Measurements from ENCODE around the gene SHISA6. TPM values are rescaled to one million over a fixed set of nuclear protein-coding genes. Genes with fewer than 3 reads are reported as not detected.

SHISA6 gene
- total RNA-seq, 1 experiment from 2014 or later = not detected

DNA sequence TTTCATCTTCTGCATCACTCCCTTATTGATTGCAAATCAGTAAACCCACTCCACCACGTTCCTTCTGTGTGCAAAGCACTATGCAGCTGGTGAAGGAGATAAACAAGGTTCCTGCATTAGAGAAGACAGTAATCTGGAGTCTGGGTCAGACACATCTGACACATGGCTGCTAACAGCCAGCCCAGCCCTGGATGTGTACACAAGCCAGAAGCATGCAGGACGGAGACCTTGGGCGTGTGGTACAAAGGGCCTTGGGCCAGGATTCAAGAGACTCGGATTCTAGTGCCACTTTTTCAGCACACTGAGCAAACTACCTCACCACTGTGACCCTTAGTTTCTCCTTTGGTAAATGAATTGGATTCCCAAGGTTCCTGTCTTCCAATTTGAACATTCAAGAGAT, 270.7 kb downstream of the SHISA6 start:
- intact Hi-C loops (cut with micrococcal nuclease; ENCODE audit: unreplicated experiment) (no loop called here), in situ Hi-C loops (cut with HindIII; ENCODE audit: low pct_unique_long_range_greater_than_20kb, low sequenced_read_pairs) (no loop called here)
- Histone ChIP-seq H3K27ac (ENCODE audit: low read length) (no peak overlapping the region), H3K36me3 (ENCODE audit: control insufficient read depth, insufficient read depth, low read length) (no peaks in the 10 kb centered on the region), H3K4me3 (ENCODE audit: low read depth in 2 of 2, low read length in 2 of 2) (no peak overlapping the region), H3K9me3 (ENCODE audit: control insufficient read depth, insufficient read depth, low read depth, low read length) (no peaks in the 10 kb centered on the region), H3K27me3 (ENCODE audit: control insufficient read depth, insufficient read depth, low read length) (no peaks in the 10 kb centered on the region), H3K4me1 (ENCODE audit: control insufficient read depth, insufficient read depth, low read length) (no peaks in the 10 kb centered on the region)
- TF ChIP-seq SIN3A (IDR thresholded peaks at IDR 0.05; ENCODE audit: borderline replicate concordance, insufficient read depth, low read depth, low read length) (no peak), POLR2AphosphoS5 (IDR thresholded peaks at IDR 0.05; ENCODE audit: low read depth, low read length) (no peak), TCF7L2 (IDR thresholded peaks at IDR 0.05; ENCODE audit: low read depth, low read length) (no peak)
- TF ChIP-seq, protein P1, sequence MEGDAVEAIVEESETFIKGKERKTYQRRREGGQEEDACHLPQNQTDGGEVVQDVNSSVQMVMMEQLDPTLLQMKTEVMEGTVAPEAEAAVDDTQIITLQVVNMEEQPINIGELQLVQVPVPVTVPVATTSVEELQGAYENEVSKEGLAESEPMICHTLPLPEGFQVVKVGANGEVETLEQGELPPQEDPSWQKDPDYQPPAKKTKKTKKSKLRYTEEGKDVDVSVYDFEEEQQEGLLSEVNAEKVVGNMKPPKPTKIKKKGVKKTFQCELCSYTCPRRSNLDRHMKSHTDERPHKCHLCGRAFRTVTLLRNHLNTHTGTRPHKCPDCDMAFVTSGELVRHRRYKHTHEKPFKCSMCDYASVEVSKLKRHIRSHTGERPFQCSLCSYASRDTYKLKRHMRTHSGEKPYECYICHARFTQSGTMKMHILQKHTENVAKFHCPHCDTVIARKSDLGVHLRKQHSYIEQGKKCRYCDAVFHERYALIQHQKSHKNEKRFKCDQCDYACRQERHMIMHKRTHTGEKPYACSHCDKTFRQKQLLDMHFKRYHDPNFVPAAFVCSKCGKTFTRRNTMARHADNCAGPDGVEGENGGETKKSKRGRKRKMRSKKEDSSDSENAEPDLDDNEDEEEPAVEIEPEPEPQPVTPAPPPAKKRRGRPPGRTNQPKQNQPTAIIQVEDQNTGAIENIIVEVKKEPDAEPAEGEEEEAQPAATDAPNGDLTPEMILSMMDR (IDR thresholded peaks at IDR 0.05) = no peak
- TF ChIP-seq, protein P2, sequence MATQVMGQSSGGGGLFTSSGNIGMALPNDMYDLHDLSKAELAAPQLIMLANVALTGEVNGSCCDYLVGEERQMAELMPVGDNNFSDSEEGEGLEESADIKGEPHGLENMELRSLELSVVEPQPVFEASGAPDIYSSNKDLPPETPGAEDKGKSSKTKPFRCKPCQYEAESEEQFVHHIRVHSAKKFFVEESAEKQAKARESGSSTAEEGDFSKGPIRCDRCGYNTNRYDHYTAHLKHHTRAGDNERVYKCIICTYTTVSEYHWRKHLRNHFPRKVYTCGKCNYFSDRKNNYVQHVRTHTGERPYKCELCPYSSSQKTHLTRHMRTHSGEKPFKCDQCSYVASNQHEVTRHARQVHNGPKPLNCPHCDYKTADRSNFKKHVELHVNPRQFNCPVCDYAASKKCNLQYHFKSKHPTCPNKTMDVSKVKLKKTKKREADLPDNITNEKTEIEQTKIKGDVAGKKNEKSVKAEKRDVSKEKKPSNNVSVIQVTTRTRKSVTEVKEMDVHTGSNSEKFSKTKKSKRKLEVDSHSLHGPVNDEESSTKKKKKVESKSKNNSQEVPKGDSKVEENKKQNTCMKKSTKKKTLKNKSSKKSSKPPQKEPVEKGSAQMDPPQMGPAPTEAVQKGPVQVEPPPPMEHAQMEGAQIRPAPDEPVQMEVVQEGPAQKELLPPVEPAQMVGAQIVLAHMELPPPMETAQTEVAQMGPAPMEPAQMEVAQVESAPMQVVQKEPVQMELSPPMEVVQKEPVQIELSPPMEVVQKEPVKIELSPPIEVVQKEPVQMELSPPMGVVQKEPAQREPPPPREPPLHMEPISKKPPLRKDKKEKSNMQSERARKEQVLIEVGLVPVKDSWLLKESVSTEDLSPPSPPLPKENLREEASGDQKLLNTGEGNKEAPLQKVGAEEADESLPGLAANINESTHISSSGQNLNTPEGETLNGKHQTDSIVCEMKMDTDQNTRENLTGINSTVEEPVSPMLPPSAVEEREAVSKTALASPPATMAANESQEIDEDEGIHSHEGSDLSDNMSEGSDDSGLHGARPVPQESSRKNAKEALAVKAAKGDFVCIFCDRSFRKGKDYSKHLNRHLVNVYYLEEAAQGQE (IDR thresholded peaks at IDR 0.05; ENCODE audit: insufficient read depth in 1 of 2, low read depth in 2 of 2, low read length in 1 of 2) = no peak
- DNase-seq (ENCODE audit: low read depth, low spot score) (no peak), ATAC-seq (no peak)
- ChIA-PET POLR2A (no interaction called here), CTCF (interaction anchor here (0.6 kb wide), 1 partner anchor 382 kb away, joined by 3 read pairs; no protein-coding TSS in a partner anchor)
- no TSS peak for BruUV-seq (replicated peaks)

- ATAC-seq (no peak), DNase-seq (ENCODE audit: low read depth, low spot score) (no peak)
- Histone ChIP-seq H3K9me3 (ENCODE audit: control insufficient read depth, insufficient read depth, low read depth, low read length) (no peaks in the 10 kb centered on the region), H3K4me1 (ENCODE audit: control insufficient read depth, insufficient read depth, low read length) (no peaks in the 10 kb centered on the region), H3K27ac (ENCODE audit: low read length) (no peak overlapping the region), H3K36me3 (ENCODE audit: control insufficient read depth, insufficient read depth, low read length) (no peaks in the 10 kb centered on the region), H3K4me3 (ENCODE audit: low read depth in 2 of 2, low read length in 2 of 2) (no peak overlapping the region), H3K27me3 (ENCODE audit: control insufficient read depth, insufficient read depth, low read length) (no peaks in the 10 kb centered on the region)
- ChIA-PET POLR2A (no interaction called here), CTCF (no interaction called here)
- TF ChIP-seq POLR2AphosphoS5 (IDR thresholded peaks at IDR 0.05; ENCODE audit: low read depth, low read length) = no peak
- TF ChIP-seq SIN3A (IDR thresholded peaks at IDR 0.05; ENCODE audit: borderline replicate concordance, insufficient read depth, low read depth, low read length) = no peak
- TF ChIP-seq, protein P2 (IDR thresholded peaks at IDR 0.05; ENCODE audit: insufficient read depth in 1 of 2, low read depth in 2 of 2, low read length in 1 of 2) = no peak
- TF ChIP-seq, protein P1 (IDR thresholded peaks at IDR 0.05) = no peak
- TF ChIP-seq TCF7L2 (IDR thresholded peaks at IDR 0.05; ENCODE audit: low read depth, low read length) = no peak
- BruUV-seq (replicated peaks) = no TSS peak
- in situ Hi-C loops (cut with HindIII; ENCODE audit: low pct_unique_long_range_greater_than_20kb, low sequenced_read_pairs) (no loop called here), intact Hi-C loops (cut with micrococcal nuclease; ENCODE audit: unreplicated experiment) (no loop called here)
Measured at GRCh38 chr17:11514565-11514964, 273.6 kb downstream of the SHISA6 start.

Data from Panc1 (cell line).